NCI-H1417 (cell line): ENCODE results near the gene RRAGD.
"Not testable (repeated sequence)": the region's sequence is repeated elsewhere in the genome, so short reads cannot be mapped to it uniquely, and the experiment has no call there.

Experiments used
- DNase-seq, 3 experiments: peaks; one replicate each; lab custom pipeline; 2025; lab: John Stamatoyannopoulos, UW

The RRAGD gene

DNA sequence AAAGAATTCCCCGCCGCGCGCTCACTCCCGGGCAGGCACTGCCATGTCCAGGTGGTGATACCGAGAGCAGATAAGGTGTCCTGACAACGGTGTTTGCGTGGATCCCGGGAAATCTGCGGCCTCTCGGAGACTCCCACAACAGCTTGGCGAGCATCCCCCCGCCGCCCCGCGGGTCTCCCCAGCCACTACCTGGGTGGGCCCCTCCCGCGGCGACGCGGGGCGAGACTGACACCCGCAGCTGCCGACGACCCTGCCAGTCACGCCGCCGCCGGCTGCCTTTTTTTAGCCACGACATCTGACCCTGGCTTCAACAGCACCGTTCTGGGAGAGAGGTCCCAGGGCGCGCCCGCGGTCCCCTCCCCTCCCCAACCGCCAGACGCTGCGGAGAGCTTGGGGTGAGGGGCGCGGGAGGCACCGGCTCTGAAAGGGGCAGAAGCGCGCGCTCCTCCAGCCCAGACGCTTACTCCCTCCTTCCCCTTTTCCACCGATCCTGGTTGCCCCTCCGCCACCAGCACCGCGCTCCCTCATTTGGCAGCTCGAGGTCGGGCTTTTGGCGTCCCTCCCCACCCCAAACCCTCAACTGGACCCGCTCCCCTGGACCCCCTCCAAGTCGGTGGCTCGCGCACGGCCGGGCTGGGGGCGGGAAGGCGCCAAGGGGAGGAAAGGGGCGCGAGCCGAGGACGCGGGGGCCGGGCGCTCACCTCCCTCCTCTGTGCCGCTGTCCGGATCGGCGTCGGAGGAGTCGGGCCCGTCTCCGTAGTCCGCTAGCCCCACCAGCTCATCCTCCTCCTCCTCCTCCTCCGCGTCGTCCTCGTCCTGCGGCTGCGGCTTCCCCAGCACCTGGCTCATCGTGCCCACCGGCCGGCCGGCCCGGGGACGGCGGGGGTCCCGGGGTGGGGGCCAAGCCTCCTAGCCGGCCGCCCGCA, 665 bp downstream of the RRAGD start:
- peak; percentile 34 to 82 (median 73) for DNase-seq

GRCh38 chr6:89410788-89411144, 1.3 kb downstream of the RRAGD start:
- no peak for DNase-seq

- DNase-seq, result peak in 1 of 3 experiments; percentile 18
Observed at GRCh38 chr6:89410231-89410761, 1.8 kb downstream of the RRAGD start.

DNA sequence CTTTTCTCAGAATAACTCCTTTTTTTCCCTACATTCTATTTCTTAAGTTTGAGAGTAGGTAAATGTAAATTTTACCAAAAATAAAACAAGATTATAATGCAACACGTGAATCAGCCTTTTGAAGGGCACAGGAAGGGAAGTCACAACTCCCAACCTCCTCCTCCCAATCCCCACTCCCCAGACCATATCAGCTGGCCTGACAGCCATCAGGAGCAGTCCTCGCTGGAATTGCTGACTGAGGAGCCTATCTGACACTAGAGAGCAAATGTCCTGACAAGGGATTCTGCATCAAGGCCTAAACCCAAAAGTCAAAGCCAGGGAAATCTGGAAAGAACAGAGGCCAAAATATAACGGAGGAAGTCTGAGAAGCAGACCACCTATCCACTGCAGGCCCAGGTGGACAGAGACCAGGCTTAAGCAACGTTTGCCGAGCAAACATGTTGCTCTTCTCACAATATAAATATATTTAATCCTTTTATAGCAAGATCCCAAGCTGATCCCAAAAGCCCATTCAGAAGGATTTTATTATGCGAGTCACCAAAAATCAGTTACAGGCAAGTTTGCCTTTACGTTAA, 2.5 kb downstream of the RRAGD start:
- DNase-seq, result no peak

DNA sequence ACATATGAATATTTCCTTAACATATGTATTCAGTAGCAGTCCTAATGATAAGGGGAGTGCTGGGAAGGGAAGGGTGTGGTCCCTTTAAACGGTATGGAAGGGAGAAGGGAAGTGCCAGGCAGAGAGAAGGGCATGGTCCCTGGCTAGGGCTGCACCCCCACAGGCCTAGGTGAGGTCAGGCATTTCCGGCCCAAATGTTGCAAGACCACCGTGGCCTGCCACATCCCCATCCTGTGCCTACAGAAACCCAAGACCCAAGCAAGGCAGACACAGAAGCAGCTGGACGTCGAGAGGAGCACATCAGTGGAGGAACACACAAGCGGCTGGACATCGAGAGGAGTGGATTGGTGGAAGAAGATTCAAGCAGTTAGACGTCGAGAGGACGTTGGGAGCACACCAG, 5.9 kb downstream of the RRAGD start:
- no peak for DNase-seq

- DNase-seq, result no peak
Observed at GRCh38 chr6:89404512-89404911, 7.6 kb downstream of the RRAGD start.

DNA sequence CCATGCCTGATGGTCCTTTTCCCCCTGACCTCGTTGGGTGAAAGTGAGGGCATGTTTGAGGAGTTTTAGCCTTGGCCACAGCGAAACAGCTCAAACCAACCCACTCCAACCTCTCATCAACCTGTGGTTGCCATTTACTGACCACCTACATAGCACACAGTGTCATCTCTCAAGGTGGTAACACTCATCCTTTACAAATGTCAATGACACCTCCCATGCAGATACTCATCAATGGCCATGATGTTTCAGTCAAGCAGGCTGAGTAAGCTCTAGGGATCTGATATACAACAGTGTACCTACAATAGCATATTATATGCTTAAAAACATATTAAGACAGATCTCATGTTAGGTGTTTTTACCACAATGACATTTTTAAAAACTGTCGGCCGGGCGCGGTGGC, 9.3 kb downstream of the RRAGD start:
- no peak for DNase-seq

- peak in 1 of 3 experiments; percentile 4 for DNase-seq
Observed at GRCh38 chr6:89400912-89401399, 11.1 kb downstream of the RRAGD start.

GRCh38 chr6:89400050-89400449, 12.0 kb downstream of the RRAGD start:
- DNase-seq, result no peak

GRCh38 chr6:89398762-89399525, 13.1 kb downstream of the RRAGD start:
- peak in 1 of 3 experiments; percentile 8 for DNase-seq

DNA sequence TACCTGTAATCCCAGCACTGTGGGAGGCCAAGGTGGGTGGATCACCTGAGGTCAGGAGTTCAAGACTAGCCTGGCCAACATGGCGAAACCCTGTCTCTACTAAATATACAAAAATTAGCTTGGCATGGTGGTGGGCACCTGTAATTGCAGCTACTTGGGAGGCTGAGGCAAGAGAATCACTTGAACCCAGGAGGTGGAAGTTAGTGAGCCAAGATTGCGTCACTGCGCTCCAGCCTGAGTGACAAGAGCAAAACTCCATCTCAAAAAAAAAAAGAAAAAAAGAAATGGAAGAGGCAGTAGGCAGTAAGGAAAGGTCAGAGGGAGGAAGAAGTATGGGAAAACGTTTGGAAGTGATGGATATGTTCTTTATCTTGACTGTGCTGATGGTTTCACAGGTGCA, 14.2 kb downstream of the RRAGD start:
- not testable (repeated sequence) for DNase-seq

GRCh38 chr6:89393659-89394058, 18.4 kb downstream of the RRAGD start:
- DNase-seq, result no peak

DNA sequence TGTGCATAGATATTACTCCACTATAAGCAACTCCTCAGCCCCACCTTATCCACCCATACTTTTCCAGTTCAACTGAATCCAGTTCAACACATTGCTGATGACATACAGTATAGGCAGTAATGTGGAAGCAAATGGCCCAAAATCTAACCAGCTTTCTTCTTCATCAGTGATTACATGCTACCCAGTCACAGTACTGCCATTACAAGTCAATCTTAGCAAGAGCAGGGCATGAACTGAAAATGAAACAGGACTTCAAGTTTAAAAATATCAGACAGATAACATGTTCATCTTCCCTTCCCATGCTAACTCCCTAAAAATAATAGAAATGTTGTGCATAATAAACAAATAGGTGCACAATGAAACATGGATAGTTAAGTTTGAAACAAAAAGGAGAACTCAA, 19.2 kb downstream of the RRAGD start:
- DNase-seq, result no peak

- DNase-seq, result no peak
Observed at GRCh38 chr6:89388846-89389245, 23.2 kb downstream of the RRAGD start.

GRCh38 chr6:89387516-89388201, 24.4 kb downstream of the RRAGD start:
- DNase-seq, result peak in 1 of 3 experiments; percentile 38

DNA sequence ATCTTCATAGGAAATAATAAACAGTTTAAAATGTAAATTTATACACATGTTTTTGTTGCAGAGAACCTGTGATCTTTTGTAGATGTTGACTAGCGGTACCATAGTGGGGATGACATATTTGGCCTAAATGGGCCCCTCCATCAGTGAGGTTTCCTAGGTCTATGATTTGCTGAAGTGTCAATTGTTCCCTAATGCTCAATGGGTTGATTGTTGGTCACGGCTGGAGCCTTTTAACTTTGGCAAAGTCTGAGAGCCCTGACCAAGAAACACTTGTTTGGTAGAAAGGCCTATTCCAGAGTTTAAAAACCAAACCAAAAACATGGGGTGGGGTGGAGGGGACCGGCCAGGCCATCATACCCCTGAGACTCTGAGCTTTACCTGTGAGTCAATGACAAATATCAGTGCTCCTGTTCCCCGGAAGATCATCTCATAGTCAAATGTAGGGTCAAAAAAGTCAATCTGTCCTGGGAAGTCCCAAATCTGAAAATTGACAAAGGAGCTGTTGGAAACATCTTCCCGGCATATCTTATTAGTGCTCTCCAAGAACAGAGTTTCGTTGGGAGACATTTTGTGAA, 25.1 kb downstream of the RRAGD start:
- DNase-seq, result no peak

DNA sequence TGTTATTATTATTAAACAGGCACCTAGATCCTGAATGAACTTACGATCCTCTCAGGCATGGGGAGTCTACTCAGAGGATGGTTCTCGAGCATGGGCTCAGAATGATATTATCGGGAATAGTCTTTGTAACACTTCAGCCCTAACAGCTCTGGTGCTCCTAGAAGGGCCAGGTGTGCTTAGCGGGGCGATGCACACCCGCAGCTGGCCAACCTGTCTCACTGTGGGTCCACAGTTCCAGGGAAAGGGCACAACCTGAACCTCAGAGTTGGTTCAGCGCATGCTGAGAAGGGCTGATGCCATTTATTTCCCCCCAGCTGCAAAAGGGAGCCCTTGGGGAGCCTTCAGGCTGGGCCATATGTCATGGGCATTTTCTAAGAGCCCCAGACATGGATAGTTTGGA, 26.2 kb downstream of the RRAGD start:
- DNase-seq, result no peak

- DNase-seq, result peak in 2 of 3 experiments; percentile 7 to 37
Observed at GRCh38 chr6:89385156-89385667, 26.9 kb downstream of the RRAGD start.

GRCh38 chr6:89381031-89381430, 31.0 kb downstream of the RRAGD start:
- no peak for DNase-seq

GRCh38 chr6:89379281-89379680, 32.8 kb downstream of the RRAGD start:
- no peak for DNase-seq

DNA sequence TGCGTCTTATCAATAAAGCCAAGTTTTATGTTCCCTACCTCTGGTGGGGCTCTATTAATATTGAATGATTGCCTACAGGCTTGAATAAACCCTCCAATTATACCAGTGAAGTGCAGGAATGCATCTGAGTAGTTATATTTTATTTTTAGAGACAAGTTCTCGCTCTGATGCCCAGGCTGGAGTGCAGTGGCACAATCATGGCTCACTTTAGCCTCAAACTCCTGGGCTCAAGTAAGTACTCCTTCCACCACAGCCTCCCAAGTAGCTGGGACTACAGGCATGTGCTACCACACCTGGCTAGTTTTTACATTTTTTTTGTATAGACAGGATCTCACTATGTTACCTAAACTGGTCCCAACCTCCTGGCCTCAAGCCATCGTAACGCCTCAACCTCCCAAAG, 33.4 kb downstream of the RRAGD start:
- no peak for DNase-seq
